Measurements from ENCODE around the gene COL4A2.

- TF ChIP-seq POLR2A (IDR thresholded peaks at IDR 0.05; ENCODE audit: low read depth, low read length) (no peak), TAF1 (IDR thresholded peaks at IDR 0.05; ENCODE audit: borderline replicate concordance, low read depth, low read length) (no peak), POLR2AphosphoS5 (IDR thresholded peaks at IDR 0.05; ENCODE audit: low read depth, low read length) (no peak)
Measured at GRCh38 chr13:110306960-110307766, at the start of gene COL4A2, which contains the start of gene COL4A1.
